ENCODE results near the gene OSM.

OSM gene

DNA sequence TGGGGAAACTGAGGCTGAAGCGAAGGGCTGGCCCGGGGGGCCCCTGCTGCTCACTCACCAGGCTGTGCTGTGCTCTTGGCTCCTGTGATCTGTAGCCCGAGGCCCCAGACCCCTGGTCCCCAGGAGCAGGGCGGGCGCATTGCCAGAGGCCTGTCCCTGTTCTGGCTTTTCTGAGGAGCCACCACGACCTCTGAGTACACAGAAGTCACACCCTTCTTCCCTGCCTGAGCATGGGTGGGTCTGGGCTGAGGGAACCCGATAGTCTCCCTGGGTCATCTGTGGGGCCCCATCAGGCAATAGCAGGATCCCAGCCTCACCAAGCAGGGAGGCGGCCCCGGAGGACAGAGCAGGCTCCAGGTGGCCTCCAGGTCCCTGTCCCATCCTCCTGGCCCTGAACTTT is 17.5 kb upstream of the OSM start:
- no peak for DNase-seq

DNA sequence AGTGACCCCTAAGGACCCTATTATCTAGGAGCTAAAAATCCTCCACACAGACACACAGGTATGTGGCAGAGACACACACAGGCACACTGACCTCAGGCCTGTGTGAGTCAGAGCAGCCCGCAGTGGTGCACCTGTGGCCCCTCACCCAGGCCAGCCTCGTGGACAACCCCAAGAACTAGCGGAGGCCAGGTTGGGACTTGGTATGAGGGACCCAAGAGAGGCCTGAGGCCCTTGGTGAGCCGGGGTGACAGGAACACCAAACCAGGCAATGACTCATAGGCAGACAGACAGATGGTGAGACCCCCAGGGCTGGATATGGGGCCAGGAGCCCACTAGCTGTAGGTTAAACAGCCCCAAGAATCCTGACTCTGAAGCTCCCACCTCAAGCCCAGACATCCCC is 16.7 kb upstream of the OSM start:
- no peak for DNase-seq

DNA sequence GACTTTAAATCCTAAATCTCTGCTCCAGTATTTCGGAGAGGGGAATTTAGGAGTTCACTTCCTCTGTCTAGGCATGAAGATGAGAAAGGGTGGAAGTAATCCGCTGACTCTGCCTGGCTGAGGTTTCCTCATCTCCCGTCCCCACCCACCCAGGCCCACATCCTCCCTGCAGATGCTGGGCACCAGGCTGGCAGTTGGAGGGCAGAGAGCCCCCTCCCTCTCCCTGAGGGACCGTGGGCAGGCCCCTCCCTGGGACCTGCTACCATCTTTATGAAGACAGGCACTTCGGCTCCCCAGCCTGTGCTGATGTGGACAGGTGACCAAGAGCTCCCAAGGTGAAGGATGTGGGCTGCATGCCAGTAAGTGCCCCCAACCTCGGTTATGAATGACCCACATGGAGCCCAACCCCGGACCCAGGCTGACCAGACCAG is 16.0 kb upstream of the OSM start:
- no peak for DNase-seq

DNA sequence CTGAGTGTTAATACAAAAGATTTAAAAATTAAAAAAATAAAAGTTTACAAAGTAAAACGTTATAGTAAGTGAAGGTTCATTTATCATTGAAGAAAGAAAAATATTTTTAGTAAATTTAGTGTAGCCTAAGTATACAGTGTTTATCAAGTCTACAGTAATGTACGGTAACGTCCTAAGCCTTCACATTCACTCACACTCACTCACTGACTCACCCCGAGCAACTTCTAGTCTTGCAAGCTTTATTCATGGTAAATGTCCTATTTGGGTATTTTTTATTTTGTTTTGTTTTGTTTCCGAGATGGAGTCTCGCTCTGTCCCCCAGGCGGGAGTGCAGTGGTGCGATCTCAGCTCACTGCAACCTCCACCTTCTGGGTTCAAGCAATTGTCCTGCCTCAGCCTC is 13.9 kb upstream of the OSM start:
- DNase-seq: no peak

DNA sequence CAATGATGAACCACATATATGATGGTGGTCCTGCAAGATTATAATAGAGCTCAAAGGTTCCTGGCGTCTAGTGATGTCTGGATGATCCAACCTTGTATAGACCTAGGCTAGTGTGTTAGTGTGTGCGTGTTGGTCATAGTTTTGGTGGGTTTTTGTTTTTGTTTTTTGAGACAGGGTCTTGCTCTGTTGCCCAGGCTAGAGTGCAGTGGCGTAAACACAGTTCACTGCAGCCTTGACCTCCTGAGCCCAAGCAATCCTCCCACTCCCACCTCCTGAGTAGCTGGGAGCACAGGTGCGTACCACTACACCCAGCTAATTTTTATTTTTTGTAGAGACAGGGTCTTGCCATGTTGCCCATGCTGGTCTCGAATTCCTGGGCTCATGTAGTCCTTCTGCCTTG is 13.3 kb upstream of the OSM start:
- no peak for DNase-seq

DNA sequence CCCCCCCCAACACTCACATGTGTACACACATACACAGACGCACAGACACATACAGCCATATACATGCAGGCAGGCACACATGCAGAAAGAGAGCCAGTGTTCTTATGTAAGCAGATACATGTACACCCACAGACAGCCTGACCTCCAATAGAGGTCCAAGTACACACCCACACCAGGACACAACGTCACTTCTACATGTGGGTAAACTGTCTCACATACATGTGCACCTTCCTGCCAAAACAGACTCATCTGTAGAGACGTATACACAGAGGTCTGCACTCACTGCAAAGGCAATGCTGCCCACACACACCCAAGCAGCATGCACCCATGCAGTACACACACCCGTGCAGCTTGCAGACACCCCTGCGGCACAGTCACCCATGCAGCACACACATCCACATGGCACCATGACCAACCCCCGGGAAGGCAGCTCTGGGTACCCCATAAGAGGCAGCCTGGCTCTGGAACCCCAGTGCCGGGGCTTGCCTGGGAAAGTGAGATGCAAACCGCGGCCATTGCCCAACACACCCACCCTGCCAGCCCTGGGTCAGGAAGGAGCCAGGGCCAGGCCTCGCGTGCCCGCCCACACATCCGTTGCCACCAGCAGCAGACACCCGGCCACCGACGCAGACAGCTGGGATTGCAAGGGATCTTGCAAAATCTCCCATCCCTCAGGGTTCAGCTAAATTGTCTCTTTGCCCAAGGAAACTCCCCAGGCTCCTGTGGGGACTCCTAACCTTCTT is 12.6 kb upstream of the OSM start:
- DNase-seq: no peak

DNA sequence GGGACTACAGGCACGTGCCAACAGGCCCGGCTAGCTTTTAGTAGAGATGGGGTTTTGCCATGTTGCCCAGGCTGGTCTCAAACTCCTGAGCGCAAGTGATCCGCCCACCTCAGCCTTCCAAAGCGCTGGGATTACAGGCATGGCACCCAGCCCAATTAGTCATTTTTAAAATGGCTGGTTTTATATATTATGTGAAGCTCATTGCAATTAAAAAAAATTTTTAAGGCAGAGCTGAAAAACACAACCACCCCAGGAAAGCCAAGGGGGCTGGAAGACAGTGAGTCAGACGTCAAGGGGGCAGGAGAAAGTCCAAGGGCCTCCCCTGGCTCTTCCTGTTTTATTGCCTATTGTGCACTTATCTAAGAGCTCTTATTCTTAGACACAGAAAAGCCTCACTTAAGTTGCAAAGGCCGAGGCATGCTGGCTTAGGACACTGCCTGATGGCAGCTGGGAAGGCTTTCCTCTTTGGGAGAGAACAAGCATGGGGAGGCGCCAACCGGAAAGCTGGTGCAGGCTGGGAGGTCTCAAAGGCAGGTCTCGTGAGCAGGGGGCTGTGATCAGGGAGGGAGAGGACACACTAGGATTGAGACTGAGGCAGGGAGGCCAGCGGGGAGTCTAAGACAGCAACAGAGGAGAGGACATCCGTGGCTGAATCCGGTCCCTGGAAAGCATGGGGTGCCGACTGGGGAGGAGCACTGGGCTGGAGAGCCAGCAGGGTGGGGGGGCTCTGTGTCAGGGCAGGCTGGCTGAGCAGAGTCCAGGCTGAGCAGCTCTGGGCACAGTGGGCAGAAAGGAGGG is 11.1 kb upstream of the OSM start:
- DNase-seq: no peak

DNA sequence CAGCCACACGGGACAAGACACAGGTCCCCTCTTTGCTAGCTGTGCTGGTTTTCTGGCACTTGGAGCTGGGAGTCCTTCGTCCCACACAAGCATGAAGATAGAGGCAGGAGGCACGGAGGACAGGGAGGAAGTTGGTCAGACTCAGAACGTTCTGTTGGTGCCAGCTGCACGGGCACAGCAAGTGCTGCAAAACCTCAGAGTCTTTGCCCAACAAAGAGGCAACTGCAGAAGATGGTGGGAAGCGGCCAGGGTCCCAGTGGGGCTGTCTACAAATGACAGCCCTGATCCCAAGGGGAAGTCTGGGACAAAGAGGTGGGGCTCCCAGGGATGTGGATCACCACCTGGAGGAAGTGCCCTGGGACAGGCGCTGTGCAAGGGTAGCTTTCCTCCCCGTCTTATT is 9.4 kb upstream of the OSM start:
- no peak for DNase-seq

DNA sequence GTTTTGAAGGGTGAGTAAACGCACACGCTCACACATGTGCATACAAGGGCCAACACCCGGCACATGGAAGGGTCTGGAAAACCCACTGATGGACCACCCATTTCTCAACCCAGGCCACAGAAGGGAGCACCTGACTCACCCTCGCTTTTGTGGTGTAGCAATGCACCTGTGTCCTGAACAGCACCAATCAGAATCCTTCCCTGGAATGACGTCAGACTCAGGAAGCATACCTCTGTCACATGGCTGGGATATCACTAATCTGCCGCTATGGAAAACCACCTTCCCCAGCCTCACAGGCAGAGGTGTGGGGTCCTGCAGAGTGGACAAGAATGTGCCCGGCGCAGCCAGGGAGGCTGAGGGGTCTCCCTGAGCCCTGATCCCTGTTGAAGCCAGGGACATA is 9.0 kb upstream of the OSM start:
- DNase-seq: no peak

DNA sequence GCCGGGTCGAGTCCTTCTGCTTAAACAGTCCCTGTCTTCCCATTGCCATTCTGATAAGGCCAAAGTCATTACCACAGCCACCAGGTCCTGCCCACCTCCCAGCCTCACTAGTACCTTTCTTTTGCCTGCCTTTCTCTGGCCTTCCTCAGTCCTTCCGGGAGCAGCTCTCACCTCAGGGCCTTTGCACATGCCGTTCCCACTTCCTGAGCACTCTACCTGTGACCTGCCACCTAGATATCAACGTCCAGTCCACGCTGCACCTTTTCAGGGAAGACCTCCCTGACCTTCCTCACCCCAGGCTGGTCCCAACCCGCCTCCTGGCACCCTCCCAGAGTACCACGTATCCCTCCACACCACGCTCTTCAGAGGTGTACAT is 7.8 kb upstream of the OSM start:
- no peak for DNase-seq

DNA sequence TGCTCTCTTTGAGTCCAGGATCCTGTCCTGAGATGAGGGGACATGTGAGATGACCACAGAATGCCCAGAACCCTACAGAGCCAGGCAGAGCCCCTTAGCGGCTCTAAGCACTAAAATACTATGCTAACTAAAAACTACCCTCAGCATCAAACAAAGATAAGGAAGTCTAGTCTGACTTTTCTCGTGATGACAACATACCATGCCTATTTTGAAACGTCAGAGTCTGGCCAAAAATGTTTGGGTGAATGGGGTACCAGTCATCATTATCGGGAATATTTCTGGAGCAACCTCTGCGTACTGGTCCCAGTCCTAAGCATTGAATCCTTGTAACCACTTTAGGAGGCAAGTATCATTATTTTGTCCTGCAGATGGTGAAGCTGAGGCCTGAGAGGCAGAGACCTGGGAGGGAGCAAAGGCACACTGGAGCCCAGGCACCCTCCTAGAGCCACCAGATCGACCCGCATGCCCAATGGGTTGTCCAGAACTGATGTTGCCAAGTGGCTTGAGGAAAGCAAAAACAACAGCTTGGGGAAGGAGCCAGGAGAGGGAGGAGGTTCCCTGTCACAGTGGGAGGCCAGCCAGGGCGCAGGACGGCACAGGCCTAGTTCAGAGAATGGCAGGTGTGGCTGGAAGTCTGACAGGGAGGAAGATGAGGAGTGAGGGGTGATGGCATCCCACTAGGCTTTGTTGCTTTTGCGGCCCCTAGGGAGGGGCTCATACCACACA is 7.2 kb upstream of the OSM start:
- DNase-seq: no peak

DNA sequence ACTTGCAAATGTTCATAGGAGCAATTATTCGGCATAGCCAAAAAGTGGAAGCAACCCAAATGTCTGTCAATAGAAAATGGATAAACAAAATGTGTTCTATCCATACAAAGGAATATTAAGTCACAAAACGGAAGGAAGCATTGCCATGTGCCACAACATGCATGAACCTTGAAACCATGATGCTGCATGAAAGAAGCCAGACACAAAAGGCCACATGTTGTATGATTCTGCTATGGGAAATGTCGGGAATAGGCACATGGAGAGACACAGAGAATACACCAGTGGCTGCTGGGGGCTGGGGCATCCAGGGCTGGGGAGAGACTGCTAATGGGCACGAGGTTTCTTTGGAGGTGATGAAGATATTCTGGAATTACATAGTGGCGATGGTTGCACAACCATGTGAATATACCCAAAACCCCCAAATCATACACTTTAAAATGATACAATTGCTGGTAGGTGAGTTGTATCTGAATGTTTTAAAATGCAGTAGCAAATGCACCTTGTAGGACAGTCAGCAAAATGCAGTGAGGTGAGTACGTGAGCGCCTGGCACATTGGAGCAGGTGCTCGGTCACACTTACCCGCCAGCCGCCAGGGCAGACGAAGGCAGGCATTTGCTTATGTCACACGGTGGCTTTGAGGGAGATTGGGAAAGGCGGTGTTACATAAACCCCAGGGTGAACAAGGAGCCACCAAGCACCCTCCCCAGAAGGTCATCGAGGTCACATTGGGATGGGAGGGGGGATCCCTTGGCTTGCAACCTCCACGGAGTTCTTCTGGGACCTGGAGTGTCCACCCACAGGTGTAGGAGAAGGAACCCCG is 6.3 kb upstream of the OSM start:
- no peak for DNase-seq

DNA sequence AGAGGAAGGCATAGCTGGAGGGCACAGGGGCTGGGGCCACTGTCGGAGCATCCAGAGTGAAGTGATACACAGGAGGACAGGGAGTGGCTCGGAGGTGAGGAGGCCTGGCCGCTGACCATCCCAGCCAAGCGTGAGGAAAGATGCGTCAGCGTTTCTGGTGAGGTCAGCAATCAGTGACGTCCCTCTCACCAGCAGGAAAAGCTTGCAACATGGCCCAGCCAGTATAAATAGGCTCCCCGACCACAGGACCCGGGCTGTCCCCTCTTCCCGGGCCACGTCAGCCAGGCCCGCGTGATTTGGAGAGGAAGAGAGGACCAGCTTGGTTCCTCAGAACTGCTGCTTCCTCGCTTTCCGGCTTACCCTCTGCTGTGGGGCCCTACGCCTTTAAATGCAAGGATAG is 4.2 kb upstream of the OSM start:
- no peak for DNase-seq

DNA sequence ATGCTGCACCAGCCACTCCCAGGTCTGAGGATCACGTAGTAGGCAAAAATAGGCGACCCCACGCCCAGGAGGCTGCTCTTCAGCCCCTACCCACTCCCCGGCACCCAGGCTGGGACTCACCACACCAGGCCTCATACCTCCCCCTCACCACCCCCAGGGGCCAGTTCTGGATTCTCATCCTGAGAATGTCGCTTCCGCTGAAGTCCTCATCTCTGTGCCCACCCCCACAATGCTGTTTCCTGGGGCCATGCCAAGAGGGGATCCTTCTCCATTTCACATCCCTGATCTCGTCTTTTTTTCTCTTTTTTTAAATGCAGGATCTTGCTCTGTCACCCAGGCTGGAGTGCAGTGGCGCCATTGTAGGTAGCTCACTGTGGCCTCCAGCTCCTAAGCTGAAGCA is 1.7 kb upstream of the OSM start:
- DNase-seq: no peak

DNA sequence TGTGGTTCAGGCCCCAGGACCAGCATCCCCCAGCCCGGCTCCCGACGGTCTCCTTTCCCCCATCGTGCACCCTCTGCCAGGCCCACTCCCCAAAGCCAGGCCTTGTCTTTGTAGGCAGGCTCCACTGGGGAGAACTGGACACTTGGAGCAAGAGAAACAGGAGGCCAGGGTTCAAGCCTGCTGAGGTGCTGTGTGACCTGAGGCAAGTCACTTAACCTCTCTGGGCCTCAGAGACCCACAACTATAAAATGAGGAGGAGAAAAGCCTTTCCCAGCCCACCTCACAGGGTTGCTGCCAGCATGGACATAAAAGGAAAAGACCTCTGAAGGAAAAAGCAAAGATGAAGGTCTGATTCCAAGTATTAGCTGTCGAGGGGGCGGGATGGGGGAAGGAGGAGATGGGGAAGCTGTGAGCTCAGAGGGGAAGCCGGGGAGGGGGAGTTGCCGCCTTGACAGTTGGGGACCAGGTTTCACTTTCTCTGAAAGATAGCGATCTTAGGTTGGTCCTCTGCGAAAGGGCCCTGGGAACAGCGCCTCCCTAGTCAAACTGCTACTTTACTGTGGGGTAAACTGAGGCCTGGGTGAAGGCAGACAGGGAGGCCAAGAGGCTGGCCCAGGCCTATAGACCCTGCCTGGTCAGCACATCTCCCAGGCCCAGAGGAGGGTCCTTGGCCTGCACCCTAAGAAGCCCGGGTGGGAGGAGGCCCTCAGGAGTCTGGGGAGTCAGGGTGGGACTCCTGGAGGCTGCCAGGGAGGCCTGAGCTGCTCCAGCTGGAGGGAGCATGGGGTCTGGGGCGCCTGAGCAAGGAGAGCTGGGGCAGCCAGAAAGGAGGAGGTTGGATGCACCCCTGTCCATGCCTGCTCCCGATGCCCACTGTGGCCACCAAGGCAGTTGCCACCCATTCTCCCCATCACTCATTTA is 991 bp upstream of the OSM start:
- no peak for DNase-seq

DNA sequence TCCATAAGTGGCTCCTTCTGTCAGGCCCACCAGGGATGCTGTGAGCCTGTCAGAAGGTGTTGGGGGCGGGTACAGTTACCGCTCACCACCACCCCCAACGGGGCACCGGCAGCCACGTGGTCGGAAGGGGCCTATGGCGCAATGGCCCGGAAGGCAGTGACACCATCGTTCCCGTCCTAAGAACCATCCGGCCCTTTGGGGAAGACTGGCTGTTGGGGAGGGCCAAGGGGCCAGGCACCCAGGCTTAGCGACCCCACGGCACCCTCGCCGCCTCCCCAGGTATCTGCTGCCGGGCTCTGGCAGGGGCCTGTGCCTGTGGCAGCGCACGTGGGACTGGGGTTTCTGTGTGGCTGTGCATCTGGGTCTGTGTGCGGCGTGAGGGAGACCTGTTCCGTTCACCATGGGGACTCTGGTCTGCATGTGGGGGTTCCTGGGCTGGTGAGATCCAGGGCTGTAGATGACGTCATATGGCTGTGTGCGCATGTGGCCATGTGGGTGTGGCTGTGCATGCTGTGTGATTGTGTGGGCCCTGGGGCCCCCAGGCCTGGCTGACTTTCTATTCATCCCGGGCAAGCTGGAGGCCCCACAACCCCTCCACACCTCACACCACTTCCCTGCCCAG is 717 bp downstream of the OSM start:
- no peak for DNase-seq

DNA sequence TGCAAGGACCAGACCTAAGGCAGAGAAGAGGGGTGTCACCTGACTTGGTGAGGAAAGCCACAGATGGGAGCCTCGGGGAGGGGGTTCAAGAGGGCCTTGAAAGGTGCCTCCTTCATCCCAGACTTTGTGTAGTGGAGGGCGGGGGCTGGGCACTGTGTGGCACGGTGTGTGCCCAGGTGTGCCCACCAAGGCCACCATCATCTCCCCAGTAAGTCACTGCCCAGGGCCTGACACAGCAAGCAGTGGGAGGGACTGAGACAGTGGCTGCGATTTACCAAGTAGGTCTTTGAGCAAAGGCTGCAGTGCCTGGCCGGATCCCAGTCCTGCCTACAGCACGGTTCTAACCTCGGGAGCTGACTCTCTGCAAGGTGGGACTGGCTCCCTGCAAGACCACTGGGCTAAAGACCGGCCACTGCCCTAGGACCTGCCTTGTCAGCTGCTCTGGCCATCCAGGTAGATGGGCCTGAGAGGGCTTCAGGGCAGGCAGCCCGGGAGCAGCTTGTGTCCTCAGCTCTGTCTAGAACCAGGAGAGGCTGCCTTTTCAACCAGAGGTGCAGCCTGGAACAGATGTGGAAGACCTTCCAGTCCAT is 1.4 kb downstream of the OSM start:
- no peak for DNase-seq

DNA sequence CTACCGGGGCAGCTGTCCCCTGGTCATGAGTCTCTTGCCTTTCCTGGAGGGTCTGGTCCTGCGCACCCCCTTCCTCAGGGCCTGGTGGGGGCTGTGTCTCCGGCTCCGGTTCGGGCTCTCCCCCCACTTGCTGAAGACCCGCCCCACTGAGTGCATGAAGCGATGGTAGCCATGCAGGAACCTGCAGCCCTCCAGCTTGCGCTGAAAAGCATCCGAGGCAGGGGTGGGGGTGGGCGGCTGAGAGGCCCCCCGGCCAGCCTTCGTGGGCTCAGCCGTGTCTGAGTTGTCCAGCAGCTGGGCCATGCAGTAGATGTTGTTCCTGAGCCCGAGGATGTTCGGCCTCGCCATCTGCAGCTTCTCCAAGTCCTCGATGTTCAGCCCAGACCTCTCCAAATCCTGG is 2.8 kb downstream of the OSM start:
- DNase-seq: no peak

DNA sequence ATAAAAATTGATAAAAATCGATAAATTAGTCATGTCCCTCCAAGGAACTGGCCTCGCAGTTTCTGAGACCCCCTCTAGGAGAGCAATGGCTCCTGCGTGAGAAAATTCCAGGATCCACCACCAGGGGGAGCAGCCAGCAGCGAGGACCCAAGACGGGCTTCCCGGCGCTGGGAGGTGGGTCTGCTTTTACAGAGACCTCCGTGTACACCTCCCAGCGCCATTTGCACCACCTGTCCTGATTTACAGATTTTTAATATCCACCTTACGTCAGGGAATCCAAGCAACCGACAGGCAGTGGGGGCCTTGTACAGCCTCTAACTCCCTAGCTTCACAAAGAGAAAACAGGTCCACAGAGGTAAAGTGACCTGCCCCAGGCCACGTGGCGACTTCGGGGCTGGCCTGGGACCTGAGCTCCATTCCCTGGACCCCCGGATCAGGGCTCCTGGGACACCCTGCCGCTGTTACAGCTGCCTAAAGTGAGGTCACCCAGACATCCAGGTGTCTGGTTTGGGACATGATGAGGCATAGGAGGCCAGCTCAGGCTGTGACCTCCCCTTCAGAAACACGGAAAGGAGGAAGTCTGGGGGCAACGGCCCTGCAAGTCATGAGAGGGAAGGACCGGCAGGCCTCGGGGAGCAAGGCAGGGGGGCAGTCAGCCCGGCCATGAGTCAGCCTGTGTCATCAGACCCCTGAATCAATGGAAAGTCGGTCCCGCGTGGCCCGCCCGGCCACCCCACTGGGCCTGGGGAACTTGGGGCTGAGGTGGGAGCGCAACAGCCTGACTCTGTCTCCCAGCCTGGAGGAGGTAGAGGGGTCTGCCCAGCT is 3.5 kb downstream of the OSM start:
- no peak for DNase-seq

DNA sequence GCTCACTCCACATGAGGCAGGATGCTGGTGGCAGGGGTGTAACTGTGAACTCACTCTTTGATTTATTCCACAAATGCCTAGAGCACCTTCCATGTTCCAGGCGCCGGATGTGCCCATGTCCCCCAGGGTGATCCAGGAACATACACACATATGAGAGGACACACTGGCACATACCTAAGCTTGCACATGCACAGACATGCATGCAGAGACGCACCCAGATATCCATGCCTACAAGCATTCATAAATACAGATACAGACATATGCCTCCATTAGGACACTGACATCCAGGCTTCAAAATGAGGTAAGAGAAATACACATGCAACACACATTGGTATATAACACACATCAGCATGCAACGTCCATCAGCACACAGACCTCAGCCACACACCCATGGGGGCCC is 4.5 kb downstream of the OSM start:
- no peak for DNase-seq

Measured in amniotic stem cell (primary cell).